IMR-90 (cell line): Measurements from ENCODE around the gene SH3GL2. TPM values are rescaled to one million over a fixed set of nuclear protein-coding genes. Genes with fewer than 3 reads are reported as not detected.

Experiments
- ATAC-seq: fragments of 200-7000 bp; cut with Tn5 transposase; 2 replicates; pipeline ENCODE4 v1.9.1; 2020; ENCODE audit warnings: low read depth, mild to moderate bottlenecking, moderate library complexity
- BruUV-seq: library from RNA; stranded (reverse); fragments of 400-500 nt; replicated peaks from 2 replicates; lab custom pipeline; 2021; lab: Mats Ljungman, UMichigan
- CTCF ChIA-PET: fragments of 300-600 bp; formaldehyde crosslinking; extraction: SDS; loops from one replicate; lab custom pipeline; 2021; ENCODE audit warnings: antibody characterized with exemption; lab: Yijun Ruan, JAX
- POLR2A ChIA-PET: fragments of 300-600 bp; sonication (Branson Sonifier 250); formaldehyde crosslinking; loops from one replicate; lab custom pipeline; 2022; ENCODE audit warnings: antibody characterized with exemption; ENCODE audit not compliant: unreplicated experiment; lab: Charles Lee
- DNase-seq: peaks from one replicate; pipeline ENCODE4 v3.0.0; 2013
- H2AFZ ChIP-seq: replicated peaks from 2 replicates; pipeline ENCODE3; 2013; ENCODE audit warnings: low read length, mild to moderate bottlenecking; ENCODE audit not compliant: poor library complexity
- H2AK5ac ChIP-seq: 2 replicates; pipeline ENCODE4 v1.6.1; 2013; ENCODE audit warnings: low read depth, low read length, inconsistent platforms
- H2AK9ac ChIP-seq: replicated peaks from 2 replicates; pipeline ENCODE3; 2013; ENCODE audit warnings: mild to moderate bottlenecking, low read depth, low read length, moderate library complexity; ENCODE audit not compliant: poor library complexity
- H2BK120ac ChIP-seq: 2 replicates; pipeline ENCODE4 v1.6.1; 2013; ENCODE audit warnings: low read depth, low read length, inconsistent platforms
- H2BK15ac ChIP-seq: 3 replicates; pipeline ENCODE4 v1.6.1; 2013; ENCODE audit warnings: low read depth, low read length, inconsistent platforms
- H2BK20ac ChIP-seq: 2 replicates; pipeline ENCODE4 v1.6.1; 2013; ENCODE audit warnings: low read depth, mild to moderate bottlenecking, inconsistent platforms, low read length, moderate library complexity
- H2BK5ac ChIP-seq: 2 replicates; pipeline ENCODE4 v1.6.1; 2013; ENCODE audit warnings: mild to moderate bottlenecking, low read depth, low read length, inconsistent platforms; ENCODE audit not compliant: poor library complexity, severe bottlenecking
- H3K14ac ChIP-seq: replicated peaks from 2 replicates; pipeline ENCODE4 v1.6.1; 2013; ENCODE audit warnings: low read depth, low read length, inconsistent platforms
- H3K18ac ChIP-seq: 2 replicates; pipeline ENCODE4 v1.6.1; 2013; ENCODE audit warnings: low read depth, low read length, control low read depth
- H3K23ac ChIP-seq: 2 replicates; pipeline ENCODE4 v1.6.1; 2013; ENCODE audit warnings: low read depth, low read length, inconsistent platforms
- H3K27ac ChIP-seq: 2 replicates; pipeline ENCODE4 v1.5.1; 2013; ENCODE audit warnings: mild to moderate bottlenecking, control low read depth, low read length; ENCODE audit not compliant: insufficient read depth
- H3K27me3 ChIP-seq: 2 replicates; pipeline ENCODE4 v1.6.1; 2013; ENCODE audit warnings: low read length; ENCODE audit not compliant: control insufficient read depth, insufficient read depth
- H3K36me3 ChIP-seq: 2 replicates; pipeline ENCODE4 v1.6.1; 2013; ENCODE audit warnings: low read length, mixed read lengths; ENCODE audit not compliant: control insufficient read depth, insufficient read depth
- H3K4ac ChIP-seq: 2 replicates; pipeline ENCODE4 v1.6.1; 2013; ENCODE audit warnings: low read depth, low read length, inconsistent platforms
- H3K4me1 ChIP-seq: 2 replicates; pipeline ENCODE4 v1.6.1; 2013; ENCODE audit warnings: low read length, mixed read lengths; ENCODE audit not compliant: control insufficient read depth, insufficient read depth
- H3K4me2 ChIP-seq: 2 replicates; pipeline ENCODE4 v1.6.1; 2013; ENCODE audit warnings: low read depth, mild to moderate bottlenecking, control low read depth, low read length, moderate library complexity
- H3K4me3 ChIP-seq: 2 replicates; pipeline ENCODE4 v1.5.1; 2013; ENCODE audit warnings: low read depth, mild to moderate bottlenecking, control low read depth, low read length, moderate library complexity; ENCODE audit not compliant: insufficient read depth
- H3K56ac ChIP-seq: 2 replicates; pipeline ENCODE4 v1.6.1; 2013; ENCODE audit warnings: low read length, inconsistent platforms; ENCODE audit not compliant: insufficient read depth; ENCODE audit errors: extremely low read depth
- H3K79me1 ChIP-seq, 2 experiments: 2 replicates each; pipeline ENCODE4 v1.6.1; 2013; ENCODE audit warnings: low read length in 2 of 2, inconsistent platforms in 1 of 2, low read depth in 1 of 2
- H3K9ac ChIP-seq: 2 replicates; pipeline ENCODE4 v1.6.1; 2013; ENCODE audit warnings: low read depth, low read length, control low read depth
- H3K9me1 ChIP-seq: 2 replicates; pipeline ENCODE4 v1.6.1; 2013; ENCODE audit warnings: low read length, inconsistent platforms; ENCODE audit not compliant: insufficient read depth
- H3K9me3 ChIP-seq: 2 replicates; pipeline ENCODE4 v1.6.1; 2013; ENCODE audit warnings: low read length; ENCODE audit not compliant: control insufficient read depth, insufficient read depth
- H4K20me1 ChIP-seq: 2 replicates; pipeline ENCODE4 v1.6.1; 2013; ENCODE audit warnings: low read length, inconsistent platforms; ENCODE audit not compliant: insufficient read depth
- H4K5ac ChIP-seq: 2 replicates; pipeline ENCODE4 v1.6.1; 2013; ENCODE audit warnings: mild to moderate bottlenecking, low read depth, low read length, control low read depth
- H4K8ac ChIP-seq, 2 experiments: 2 replicates each; pipeline ENCODE4 v1.6.1; 2013; ENCODE audit warnings: low read depth in 2 of 2, low read length in 2 of 2, control low read depth in 1 of 2, inconsistent platforms in 1 of 2
- H4K91ac ChIP-seq: 2 replicates; pipeline ENCODE4 v1.6.1; 2013; ENCODE audit warnings: low read depth, low read length, inconsistent platforms; ENCODE audit not compliant: insufficient read depth
- CTCF ChIP-seq: conservative IDR thresholded peaks from 2 replicates; pipeline ENCODE4 v1.5.1; 2012; ENCODE audit warnings: mild to moderate bottlenecking, low read depth, low read length, improper control_type of control experiment
- FOS ChIP-seq: fragments of 150-350 bp; IDR thresholded peaks from 2 replicates; pipeline ENCODE4 v1.6.1; 2016; ENCODE audit warnings: low read depth, low read length
- MAZ ChIP-seq: IDR thresholded peaks from 2 replicates; pipeline ENCODE4 v1.6.1; 2012; ENCODE audit warnings: low read depth, mild to moderate bottlenecking, low read length, improper control_type of control experiment, moderate library complexity, borderline replicate concordance
- NFE2L2 ChIP-seq: fragments of 150-350 bp; IDR thresholded peaks from 2 replicates; pipeline ENCODE4 v1.6.1; 2016; ENCODE audit warnings: low read depth, mild to moderate bottlenecking, low read length
- WGBS, 2 experiments: methylation state at CpG; one replicate each; pipeline versions ENCODE4 v1.1.5 to v1.1.7; 2013; ENCODE audit warnings: missing lambda C conversion rate in 2 of 2; ENCODE audit not compliant: insufficient read length in 1 of 2; ENCODE audit errors: extremely low coverage in 2 of 2; 5-methylcytosine and 5-hydroxymethylcytosine counted together
- dilution Hi-C: fragments of 300-500 bp; cut with HindIII; formaldehyde crosslinking; loops from one replicate; pipeline ENCODE4 v1.14.3; 2018; ENCODE audit warnings: low sequenced_read_pairs; ENCODE audit not compliant: unreplicated experiment
- in situ Hi-C: fragments of 300-500 bp; cut with MboI; formaldehyde crosslinking; loops from 3 replicates; pipeline ENCODE4 v1.14.3; 2019; ENCODE audit warnings: low sequenced_read_pairs, inconsistent platforms, mixed read lengths
- intact Hi-C: fragments of 100-400 bp; cut with micrococcal nuclease; formaldehyde crosslinking; loops from 2 replicates; pipeline ENCODE4 v1.10.0; 2022
- polyA plus RNA-seq, 3 experiments: library from polyadenylated mRNA; depleted of rRNA; stranded (reverse); fragments of >200 nt; gene quantifications; 2 replicates each; pipeline ENCODE4 v1.2.3, GENCODE V29; 2012; ENCODE audit warnings: low replicate concordance in 1 of 3
- total RNA-seq: library from RNA; depleted of rRNA; stranded (reverse); fragments of >200 nt; gene quantifications from 2 replicates; pipeline ENCODE4 v1.2.3, GENCODE V29; 2012
- TF ChIP-seq, protein P1 (sequence below): fragments of 150-350 bp; IDR thresholded peaks from 2 replicates; pipeline ENCODE4 v1.6.1; 2016; ENCODE audit warnings: low read depth, mild to moderate bottlenecking, low read length, moderate library complexity, borderline replicate concordance
- TF ChIP-seq, protein P2 (sequence below): fragments of 150-350 bp; IDR thresholded peaks from 2 replicates; pipeline ENCODE4 v1.6.1; 2017; ENCODE audit warnings: mild to moderate bottlenecking, antibody characterized with exemption, low read length, low read depth

SH3GL2 gene
- total and polyA plus RNA-seq, 2 of the 4 experiments (the other 2 are of a cell fraction), result under 0.01 to 0.05 TPM

GRCh38 chr9:17609312-17610005 is 30.6 kb downstream of the SH3GL2 start:
- DNase-seq (no peak), ATAC-seq (no peak)
- H3K9me3 ChIP-seq, result no peaks in the 10 kb centered on the region
- WGBS, 2 experiments, result no CpG with 5 or more reads among the region's 7 CpGs
- H3K4me1 ChIP-seq, result peaks cover 2% of the 10 kb centered on the region
- H3K56ac ChIP-seq, result no peak overlapping the region
- no peak overlapping the region for H4K8ac ChIP-seq
- no peak overlapping the region for H2BK120ac ChIP-seq
- H3K4ac ChIP-seq, result no peak overlapping the region
- TF ChIP-seq MAZ, result no peak
- no peak for TF ChIP-seq NFE2L2
- TF ChIP-seq, protein P1, sequence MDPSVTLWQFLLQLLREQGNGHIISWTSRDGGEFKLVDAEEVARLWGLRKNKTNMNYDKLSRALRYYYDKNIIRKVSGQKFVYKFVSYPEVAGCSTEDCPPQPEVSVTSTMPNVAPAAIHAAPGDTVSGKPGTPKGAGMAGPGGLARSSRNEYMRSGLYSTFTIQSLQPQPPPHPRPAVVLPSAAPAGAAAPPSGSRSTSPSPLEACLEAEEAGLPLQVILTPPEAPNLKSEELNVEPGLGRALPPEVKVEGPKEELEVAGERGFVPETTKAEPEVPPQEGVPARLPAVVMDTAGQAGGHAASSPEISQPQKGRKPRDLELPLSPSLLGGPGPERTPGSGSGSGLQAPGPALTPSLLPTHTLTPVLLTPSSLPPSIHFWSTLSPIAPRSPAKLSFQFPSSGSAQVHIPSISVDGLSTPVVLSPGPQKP, result no peak
- no peak for TF ChIP-seq CTCF
- no peak for TF ChIP-seq FOS
- TF ChIP-seq, protein P2, sequence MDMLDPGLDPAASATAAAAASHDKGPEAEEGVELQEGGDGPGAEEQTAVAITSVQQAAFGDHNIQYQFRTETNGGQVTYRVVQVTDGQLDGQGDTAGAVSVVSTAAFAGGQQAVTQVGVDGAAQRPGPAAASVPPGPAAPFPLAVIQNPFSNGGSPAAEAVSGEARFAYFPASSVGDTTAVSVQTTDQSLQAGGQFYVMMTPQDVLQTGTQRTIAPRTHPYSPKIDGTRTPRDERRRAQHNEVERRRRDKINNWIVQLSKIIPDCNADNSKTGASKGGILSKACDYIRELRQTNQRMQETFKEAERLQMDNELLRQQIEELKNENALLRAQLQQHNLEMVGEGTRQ, result no peak
- H3K9me1 ChIP-seq, result peaks cover 4% of the 10 kb centered on the region; the same call in 1 of the 2 replicates
- POLR2A ChIA-PET, result no interaction called here
- H2AFZ ChIP-seq, result no peak overlapping the region
- no peak overlapping the region for H3K4me3 ChIP-seq
- BruUV-seq, result no TSS peak
- H3K18ac ChIP-seq, result no peak overlapping the region
- H3K4me2 ChIP-seq, result no peak overlapping the region
- intact Hi-C loops (loop anchor here (10.0 kb wide), 1 partner anchor 1435 kb away; no protein-coding TSS in a partner anchor), in situ Hi-C loops (no loop called here), dilution Hi-C loops (no loop called here)
- H2AK9ac ChIP-seq, result no peak overlapping the region
- no peak overlapping the region for H4K5ac ChIP-seq
- H4K20me1 ChIP-seq, result no peaks in the 10 kb centered on the region
- no peak overlapping the region for H2AK5ac ChIP-seq
- H3K27ac ChIP-seq, result no peak overlapping the region
- H3K36me3 ChIP-seq, result no peaks in the 10 kb centered on the region
- H3K14ac ChIP-seq, result no peak overlapping the region
- H2BK15ac ChIP-seq, result no peak overlapping the region
- no peak overlapping the region for H3K23ac ChIP-seq
- H3K79me1 ChIP-seq, result no peaks in the 10 kb centered on the region
- H3K27me3 ChIP-seq, result peaks cover 4% of the 10 kb centered on the region; the same call in 1 of the 2 replicates
- CTCF ChIA-PET, result interaction anchor here (0.6 kb wide), 1 partner anchor 1304 kb away, joined by 5 read pairs; no protein-coding TSS in a partner anchor
- H2BK5ac ChIP-seq, result no peak overlapping the region
- no peak overlapping the region for H4K91ac ChIP-seq
- no peak overlapping the region for H2BK20ac ChIP-seq
- no peak overlapping the region for H3K9ac ChIP-seq
